Sigmoid colon (tissue), 7 donors: ENCODE measurements around the gene POLD1. TPM values are rescaled to one million over a fixed set of nuclear protein-coding genes. Genes with fewer than 3 reads are reported as not detected.
"Not testable (repeated sequence)": the region's sequence is repeated elsewhere in the genome, so short reads cannot be mapped to it uniquely, and the experiment has no call there.

Source experiments
- DNase-seq: peaks from one replicate; pipeline ENCODE4 v3.0.0-alpha.2; 2019
- H3K27ac ChIP-seq, 4 donors: fragments of 200-600 bp; sonication (generic); one replicate each; pipeline ENCODE4 v1.5.1; 2016 to 2019; ENCODE audit warnings: mild to moderate bottlenecking in 1 of 4
- H3K27me3 ChIP-seq, 3 donors: fragments of 200-600 bp; sonication (generic); one replicate each; pipeline ENCODE4 v1.5.1; 2019; ENCODE audit warnings: mild to moderate bottlenecking in 1 of 3
- H3K36me3 ChIP-seq, 4 donors: fragments of 200-600 bp; sonication (generic); one replicate each; pipeline ENCODE4 v1.5.1; 2016 to 2019
- H3K4me1 ChIP-seq, 4 donors: fragments of 200-600 bp; sonication (generic); one replicate each; pipeline ENCODE4 v1.5.1; 2017 to 2019
- H3K4me3 ChIP-seq, 4 donors: fragments of 200-600 bp; sonication (generic); one replicate each; pipeline ENCODE4 v1.5.1; 2017 to 2019; ENCODE audit warnings: mild to moderate bottlenecking in 2 of 4, moderate library complexity in 1 of 4
- H3K9me3 ChIP-seq, 4 donors: fragments of 200-600 bp in 3 of 4; sonication (generic) in 3 of 4; one replicate each; pipeline versions ENCODE4 v1.5.1 to v1.6.1; 2013 to 2019
- CTCF ChIP-seq, 4 experiments: fragments of 450-650 bp in 3 of 4; fragments of 200-600 bp in 1 of 4; IDR thresholded peaks; one replicate each; pipeline ENCODE4 v1.5.1; 2016 to 2019; ENCODE audit warnings: antibody characterized with exemption in 4 of 4, mild to moderate bottlenecking in 3 of 4, moderate library complexity in 2 of 4
- EP300 ChIP-seq, 4 donors: sonication (generic); formaldehyde crosslinking; IDR thresholded peaks; one replicate each; pipeline ENCODE4 v1.6.1; 2017; ENCODE audit warnings: antibody characterized with exemption in 4 of 4
- POLR2A ChIP-seq, 2 donors: fragments of 450-650 bp; IDR thresholded peaks; one replicate each; pipeline ENCODE4 v1.6.1; 2016; ENCODE audit warnings: antibody characterized with exemption in 2 of 2, mild to moderate bottlenecking in 2 of 2, moderate library complexity in 2 of 2
- POLR2AphosphoS5 ChIP-seq, 4 donors: sonication (generic); formaldehyde crosslinking; IDR thresholded peaks; one replicate each; pipeline ENCODE4 v1.6.1; 2017; ENCODE audit warnings: antibody characterized with exemption in 4 of 4
- WGBS, 2 donors: extraction: QIAGEN DNeasy Blood & Tissue Kit; methylation state at CpG; one replicate each; pipeline ENCODE4 v1.1.7; 2013; 5-methylcytosine and 5-hydroxymethylcytosine counted together
- intact Hi-C: fragments of 100-400 bp; cut with DNase I; formaldehyde crosslinking; loops from one replicate; pipeline ENCODE4 v1.15.1; 2023
- polyA plus RNA-seq, 3 donors: library from polyadenylated mRNA; stranded (reverse); fragments of 200-250 nt; gene quantifications; one replicate each; pipeline ENCODE4 v1.2.3, GENCODE V29; 2013
- total RNA-seq, 4 donors: library from RNA; depleted of rRNA; stranded (reverse); fragments of >200 nt; gene quantifications; one replicate each; pipeline ENCODE4 v1.1.0, GENCODE V29; 2016
- donor health status: healthy with polysubstance abuse.
- donor health status: Bipolar disorder and iron deficiency.
- donor health status: healthy.

POLD1 gene
- total and polyA plus RNA-seq, 7 donors = 9.6 to 44.2 (median 10.8) TPM

DNA sequence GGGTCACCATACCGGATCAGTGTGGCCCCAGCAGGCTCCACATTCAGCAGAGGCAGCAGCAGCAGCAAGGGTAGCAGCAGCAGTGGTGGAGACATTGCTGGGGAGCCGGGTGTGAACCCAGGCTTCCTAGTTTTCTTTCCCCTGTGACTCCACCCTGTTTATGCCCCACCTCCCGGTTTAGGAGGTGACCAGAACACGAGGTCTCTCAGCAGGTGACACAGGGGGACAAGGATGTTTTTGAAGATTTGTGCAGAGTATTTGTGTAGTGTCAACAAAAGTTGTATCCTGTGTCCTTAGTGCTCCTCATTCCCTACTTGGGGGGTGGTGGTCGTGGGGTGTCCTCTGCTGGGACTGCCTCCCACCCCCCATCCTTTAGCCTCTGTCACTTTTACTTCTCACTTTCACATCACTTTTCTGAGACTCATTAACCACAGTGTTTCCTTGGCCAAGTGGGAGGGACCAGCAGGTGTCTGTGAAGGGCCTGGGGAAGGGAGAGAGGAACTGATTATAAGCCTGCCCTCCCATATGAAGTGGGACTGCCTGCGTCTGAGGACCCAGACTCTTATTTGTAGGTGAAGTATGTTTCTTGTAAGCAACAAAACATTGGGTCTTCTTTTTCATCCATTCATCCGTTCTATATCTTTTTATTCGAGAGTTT is 39.4 kb upstream of the POLD1 start:
- Histone ChIP-seq H3K4me1 (no peaks in the 10 kb centered on the region), H3K4me3 (no peak overlapping the region), H3K9me3 (peaks cover 0 to 5% (median 2%) of the 10 kb centered on the region in 4 donors), H3K27ac (no peak overlapping the region), H3K36me3 (no peaks in the 10 kb centered on the region), H3K27me3 (no peaks in the 10 kb centered on the region)
- no peak for DNase-seq
- TF ChIP-seq POLR2AphosphoS5 (IDR thresholded peaks at IDR 0.05) = no peak
- no peak for TF ChIP-seq EP300 (IDR thresholded peaks at IDR 0.05)
- no peak for TF ChIP-seq CTCF (IDR thresholded peaks at IDR 0.05)
- TF ChIP-seq POLR2A (IDR thresholded peaks at IDR 0.05) = no peak
- WGBS, 2 donors = 59 to 60% methylated on average over 8 of the region's 8 CpGs
- intact Hi-C loops = no loop called here

- H3K4me3 ChIP-seq, H3K27me3 ChIP-seq, DNase-seq, H3K4me1 ChIP-seq, H3K36me3 ChIP-seq, H3K27ac ChIP-seq, H3K9me3 ChIP-seq, intact Hi-C loops: not testable (repeated sequence)
- 52 to 81% methylated on average over 8 of the region's 8 CpGs for WGBS, 2 donors
These were observed 37.0 kb upstream of the POLD1 start for GRCh38 chr19:50347089-50347581.

DNA sequence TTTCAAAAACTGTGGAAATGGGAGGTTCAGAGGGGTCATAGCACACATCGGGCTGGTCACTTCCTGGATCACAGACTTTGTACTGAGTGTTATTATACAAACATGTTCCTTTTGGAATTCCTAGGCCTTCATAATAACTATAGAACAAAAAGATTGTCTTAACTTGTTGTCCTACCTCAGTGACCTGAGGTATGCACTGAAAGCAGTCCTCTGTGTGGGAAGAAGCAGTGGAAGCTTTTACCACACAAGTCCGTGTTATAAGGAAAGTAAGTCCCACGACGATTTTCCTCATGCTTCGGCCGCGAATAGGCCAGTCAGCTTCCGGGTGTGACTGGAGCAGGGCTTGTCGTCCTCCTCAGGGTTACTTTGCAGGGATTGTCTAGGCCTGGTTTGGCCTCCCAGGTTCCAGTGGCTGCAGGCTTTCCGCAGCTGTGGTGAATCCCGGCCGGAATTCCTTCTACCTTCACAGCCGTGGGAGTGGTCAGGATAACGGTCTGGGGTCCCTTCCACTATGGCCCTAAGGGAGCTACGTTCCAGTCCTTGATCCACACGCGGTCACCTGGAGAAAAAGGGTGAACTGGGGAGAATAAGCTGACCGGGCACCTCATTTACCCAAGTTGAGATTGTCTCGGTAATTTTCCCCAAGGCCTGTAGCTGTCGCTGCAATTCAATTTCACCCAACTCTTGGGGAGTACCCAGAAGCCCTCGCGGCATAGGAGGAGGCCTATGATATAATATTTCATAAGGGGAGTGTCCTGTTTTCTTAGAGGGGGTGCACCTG is 34.7 kb upstream of the POLD1 start:
- H3K36me3 ChIP-seq = no peaks in the 10 kb centered on the region
- H3K27me3 ChIP-seq = no peaks in the 10 kb centered on the region
- no peak overlapping the region for H3K4me3 ChIP-seq
- no peaks in the 10 kb centered on the region for H3K4me1 ChIP-seq
- DNase-seq = no peak
- peaks cover 0 to 5% (median 2%) of the 10 kb centered on the region in 4 donors for H3K9me3 ChIP-seq
- H3K27ac ChIP-seq = no peak overlapping the region
- 72 to 75% methylated on average over 22 of the region's 22 CpGs for WGBS, 2 donors
- TF ChIP-seq POLR2A (IDR thresholded peaks at IDR 0.05) (no peak), CTCF (IDR thresholded peaks at IDR 0.05) (no peak), POLR2AphosphoS5 (IDR thresholded peaks at IDR 0.05) (no peak), EP300 (IDR thresholded peaks at IDR 0.05) (no peak)
- intact Hi-C loops = loop anchor here (10.0 kb wide), 1 partner anchor 575 kb away; no protein-coding TSS in a partner anchor

DNA sequence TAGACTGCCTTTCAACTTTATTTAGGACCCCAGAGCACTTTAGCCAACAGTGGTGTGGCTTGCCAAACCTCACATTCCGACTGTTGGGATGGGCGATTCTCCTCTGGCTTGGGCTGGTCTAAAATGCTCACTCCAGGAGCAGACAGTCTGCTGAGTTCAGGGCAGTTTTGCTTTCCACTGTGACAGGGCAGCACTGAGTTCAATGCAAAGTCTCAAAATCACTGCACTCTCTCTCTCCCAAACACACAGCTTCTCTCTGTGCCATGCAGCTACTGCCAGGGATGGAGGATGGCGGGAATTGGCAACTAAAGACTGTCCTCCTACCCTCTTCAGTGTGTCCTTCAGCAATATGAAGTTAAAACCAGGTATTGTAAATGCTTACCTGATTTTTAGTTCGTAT is 31.9 kb upstream of the POLD1 start:
- Histone ChIP-seq H3K4me1 (peaks cover 0 to 1% (median under 1%) of the 10 kb centered on the region in 4 donors), H3K27me3 (no peaks in the 10 kb centered on the region), H3K36me3 (no peaks in the 10 kb centered on the region), H3K4me3 (no peak overlapping the region), H3K27ac (no peak overlapping the region), H3K9me3 (no peaks in the 10 kb centered on the region)
- DNase-seq = no peak
- WGBS, 2 donors = 51 to 78% methylated on average over 4 of the region's 4 CpGs
- TF ChIP-seq CTCF (IDR thresholded peaks at IDR 0.05) (no peak), POLR2AphosphoS5 (IDR thresholded peaks at IDR 0.05) (no peak), EP300 (IDR thresholded peaks at IDR 0.05) (no peak), POLR2A (IDR thresholded peaks at IDR 0.05) (no peak)
- intact Hi-C loops = loop anchor here (10.0 kb wide), 1 partner anchor 573 kb away; no protein-coding TSS in a partner anchor

DNA sequence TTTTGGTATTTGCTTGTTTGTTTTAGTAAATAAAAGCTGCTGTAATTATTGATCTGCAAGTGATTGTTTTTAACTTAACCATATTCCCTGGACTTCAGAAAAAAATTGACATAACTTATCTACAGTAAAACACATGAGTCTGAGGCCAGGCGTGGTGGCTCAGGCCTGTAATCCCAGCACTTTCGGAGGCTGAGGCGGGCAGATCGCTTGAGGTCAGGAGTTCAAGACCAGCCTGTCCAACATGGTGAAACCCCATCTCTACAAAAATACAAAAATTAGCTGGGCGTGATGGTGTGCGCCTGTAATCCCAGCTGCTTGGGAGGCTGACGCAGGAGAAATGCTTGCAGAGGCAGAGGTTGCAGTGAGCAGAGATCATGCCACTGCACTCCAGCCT is 30.7 kb upstream of the POLD1 start:
- H3K4me3 ChIP-seq, H3K27me3 ChIP-seq, H3K27ac ChIP-seq, H3K36me3 ChIP-seq, DNase-seq, H3K9me3 ChIP-seq: not testable (repeated sequence)
- WGBS, 2 donors = 87 to 95% methylated on average over 7 of the region's 7 CpGs
- intact Hi-C loops = loop anchor here (10.0 kb wide), 1 partner anchor 571 kb away; no protein-coding TSS in a partner anchor
- peaks cover 0 to 11% (median 8%) of the 10 kb centered on the region in 4 donors for H3K4me1 ChIP-seq
